ENCODE results near the gene COL5A2. TPM values are rescaled to one million over a fixed set of nuclear protein-coding genes. Genes with fewer than 3 reads are reported as not detected.

Gene COL5A2
- total RNA-seq, 4 donors from 2014 or later, result 16.1 to 62.8 (median 33.1) TPM

DNA sequence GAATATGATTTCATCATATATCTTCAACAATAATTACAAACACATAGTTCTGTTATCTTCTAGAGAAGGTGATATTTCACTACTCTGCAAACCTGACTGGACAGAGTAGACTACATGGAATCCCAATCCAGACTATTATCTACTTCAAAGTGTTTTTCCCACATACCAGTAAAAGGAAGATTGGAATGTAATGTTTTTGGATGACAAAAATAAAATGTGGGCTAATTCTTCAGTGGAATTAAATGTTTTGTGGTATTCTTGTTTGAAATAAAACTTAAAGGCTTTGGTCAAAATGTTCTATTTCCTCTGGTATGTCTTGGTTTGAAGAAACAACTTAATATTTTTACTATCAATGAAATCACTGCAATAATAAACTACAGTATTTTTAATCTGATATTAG lies 22.1 kb downstream of the COL5A2 start:
- Histone ChIP-seq H3K27me3 (no peaks in the 10 kb centered on the region), H3K36me3 (no peaks in the 10 kb centered on the region), H3K4me1 (peaks cover 0 to 30% (median 2%) of the 10 kb centered on the region in 4 donors), H3K9me3 (no peaks in the 10 kb centered on the region), H3K4me3 (no peak overlapping the region), H3K27ac (no peak overlapping the region)
- no peak for DNase-seq
- in situ Hi-C loops (cut with MboI; ENCODE audit: low pct_ligation_motif_present in 1 of 4, low pct_unique_long_range_greater_than_20kb in 1 of 4, low sequenced_read_pairs in 3 of 4), result no loop called here
- TF ChIP-seq POLR2A (IDR thresholded peaks at IDR 0.05) (no peak), CTCF (IDR thresholded peaks at IDR 0.05) (no peak), EP300 (IDR thresholded peaks at IDR 0.05; ENCODE audit: low read depth) (no peak), POLR2AphosphoS5 (IDR thresholded peaks at IDR 0.05) (no peak)
- intact Hi-C loops (cut with DNase I; ENCODE audit: low total_unique reads), result no loop called here

DNA sequence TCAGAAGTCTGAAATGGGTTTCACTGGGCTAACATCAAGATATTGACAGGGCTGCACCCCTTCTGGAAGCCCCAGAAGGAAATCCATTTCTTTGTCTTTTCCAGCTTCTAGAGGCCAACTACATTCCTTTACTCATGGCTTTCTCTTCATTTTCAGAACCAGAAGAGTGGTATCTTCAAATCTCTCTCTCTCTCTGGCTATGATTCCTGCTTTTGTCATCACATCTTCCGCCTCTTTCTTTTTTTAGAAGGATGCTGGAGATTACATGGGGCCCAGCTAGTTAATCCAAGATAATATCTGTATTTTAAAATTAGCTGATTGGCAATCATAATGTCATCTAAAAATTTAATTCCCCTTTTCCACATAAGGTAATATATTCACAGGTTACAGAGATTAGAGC lies 23.8 kb downstream of the COL5A2 start:
- TF ChIP-seq EP300 (IDR thresholded peaks at IDR 0.05; ENCODE audit: low read depth), result no peak
- no peak for TF ChIP-seq POLR2A (IDR thresholded peaks at IDR 0.05)
- no peak for TF ChIP-seq CTCF (IDR thresholded peaks at IDR 0.05)
- no peak for TF ChIP-seq POLR2AphosphoS5 (IDR thresholded peaks at IDR 0.05)
- peaks cover 0 to 44% (median 3%) of the 10 kb centered on the region in 4 donors for H3K4me1 ChIP-seq

GRCh38 chr2:189153619-189154018 lies 25.9 kb downstream of the COL5A2 start:
- H3K36me3 ChIP-seq, result no peaks in the 10 kb centered on the region
- H3K4me3 ChIP-seq, result no peak overlapping the region
- no peak for DNase-seq
- 63 to 75% methylated on average over 2 of the region's 2 CpGs for WGBS, 2 donors (ENCODE audit: low coverage in 1 of 2)
- TF ChIP-seq EP300 (IDR thresholded peaks at IDR 0.05; ENCODE audit: low read depth) (no peak), POLR2A (IDR thresholded peaks at IDR 0.05) (no peak), POLR2AphosphoS5 (IDR thresholded peaks at IDR 0.05) (no peak), CTCF (IDR thresholded peaks at IDR 0.05) (no peak)
- H3K27me3 ChIP-seq, result no peaks in the 10 kb centered on the region
- peaks cover 0 to 43% (median 3%) of the 10 kb centered on the region in 4 donors for H3K4me1 ChIP-seq
- H3K9me3 ChIP-seq, result no peaks in the 10 kb centered on the region
- H3K27ac ChIP-seq, result no peak overlapping the region
- intact Hi-C loops (cut with DNase I; ENCODE audit: low total_unique reads) (no loop called here), in situ Hi-C loops (cut with MboI; ENCODE audit: low pct_ligation_motif_present in 1 of 4, low pct_unique_long_range_greater_than_20kb in 1 of 4, low sequenced_read_pairs in 3 of 4) (no loop called here)

More for the DNA sequence above, 23.8 kb downstream of the COL5A2 start:
- Histone ChIP-seq H3K27ac (no peak overlapping the region), H3K4me3 (no peak overlapping the region), H3K27me3 (no peaks in the 10 kb centered on the region), H3K9me3 (no peaks in the 10 kb centered on the region), H3K36me3 (no peaks in the 10 kb centered on the region)
- in situ Hi-C loops (cut with MboI; ENCODE audit: low pct_ligation_motif_present in 1 of 4, low pct_unique_long_range_greater_than_20kb in 1 of 4, low sequenced_read_pairs in 3 of 4) (no loop called here), intact Hi-C loops (cut with DNase I; ENCODE audit: low total_unique reads) (no loop called here)
- 77% methylated on average over 1 of the region's 1 CpG; no CpG with 5 or more reads in 1 of the 2 donors for WGBS, 2 donors (ENCODE audit: low coverage in 1 of 2)
- no peak for DNase-seq

DNA sequence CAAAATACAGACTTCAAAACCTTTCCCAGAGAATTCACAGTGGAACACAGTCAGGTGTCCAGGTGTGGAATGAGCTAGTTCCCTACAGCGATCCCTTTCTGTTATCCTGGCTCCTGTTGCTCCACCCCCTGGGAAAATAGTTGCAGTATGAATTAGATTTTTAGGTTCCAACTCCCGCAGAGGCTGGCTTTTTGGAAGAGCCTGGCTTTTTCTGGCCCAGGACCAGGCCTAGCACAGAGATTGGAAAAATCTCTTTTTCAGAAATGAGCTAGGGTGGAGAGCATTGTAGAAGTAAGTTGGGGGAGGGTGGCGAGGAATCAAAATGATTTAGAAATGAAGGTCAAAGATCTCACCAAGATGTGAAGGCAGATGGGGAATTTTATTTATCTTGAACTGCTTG lies 27.1 kb downstream of the COL5A2 start:
- TF ChIP-seq POLR2AphosphoS5 (IDR thresholded peaks at IDR 0.05) (no peak), CTCF (IDR thresholded peaks at IDR 0.05) (no peak), EP300 (IDR thresholded peaks at IDR 0.05; ENCODE audit: low read depth) (no peak), POLR2A (IDR thresholded peaks at IDR 0.05) (no peak)
- H3K36me3 ChIP-seq, result no peaks in the 10 kb centered on the region
- H3K27me3 ChIP-seq, result no peaks in the 10 kb centered on the region
- H3K27ac ChIP-seq, result no peak overlapping the region
- WGBS, 2 donors (ENCODE audit: low coverage in 1 of 2), result 68 to 100% methylated on average over 1 to 3 of the region's 3 CpGs
- in situ Hi-C loops (cut with MboI; ENCODE audit: low pct_ligation_motif_present in 1 of 4, low pct_unique_long_range_greater_than_20kb in 1 of 4, low sequenced_read_pairs in 3 of 4), result no loop called here
- DNase-seq, result no peak
- intact Hi-C loops (cut with DNase I; ENCODE audit: low total_unique reads), result no loop called here
- H3K9me3 ChIP-seq, result no peaks in the 10 kb centered on the region
- no peak overlapping the region for H3K4me3 ChIP-seq
- peaks cover 0 to 39% (median 3%) of the 10 kb centered on the region in 4 donors for H3K4me1 ChIP-seq
